Ecto neural progenitor cell (in vitro differentiated cells): ENCODE measurements around the gene STPG2.
"Not testable (repeated sequence)": the region's sequence is repeated elsewhere in the genome, so short reads cannot be mapped to it uniquely, and the experiment has no call there.

ENCODE experiments used
- DNase-seq: peaks from one replicate; pipeline ENCODE4 v3.0.0-alpha.2; 2018; ENCODE audit warnings: low spot score

The STPG2 gene

GRCh38 chr4:97633831-97634230 is 509.4 kb downstream of the STPG2 start:
- not testable (repeated sequence) for DNase-seq

- peak; percentile 47 for DNase-seq
Measured at GRCh38 chr4:97627750-97628149, 515.5 kb downstream of the STPG2 start.

GRCh38 chr4:97624204-97624603 is 519.1 kb downstream of the STPG2 start:
- DNase-seq: no peak

DNA sequence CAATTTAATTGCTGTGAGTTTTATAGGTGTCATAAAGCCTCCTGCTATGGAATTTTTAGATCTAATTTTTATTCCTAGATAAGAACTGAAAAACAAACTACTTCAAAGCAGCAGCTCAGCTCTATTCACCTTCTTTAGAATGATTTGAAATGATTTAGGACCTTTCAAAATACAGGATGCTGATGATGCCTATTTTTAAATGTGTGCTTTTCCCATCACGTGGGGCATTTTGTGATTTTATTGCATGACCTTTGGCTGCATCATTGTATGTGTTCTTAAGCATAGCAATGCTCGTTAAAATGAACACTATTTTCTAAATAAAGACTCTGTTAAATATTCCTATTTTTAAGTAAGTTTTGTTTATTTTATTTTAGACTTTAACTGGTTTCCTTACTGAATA is 537.3 kb downstream of the STPG2 start:
- no peak for DNase-seq

DNA sequence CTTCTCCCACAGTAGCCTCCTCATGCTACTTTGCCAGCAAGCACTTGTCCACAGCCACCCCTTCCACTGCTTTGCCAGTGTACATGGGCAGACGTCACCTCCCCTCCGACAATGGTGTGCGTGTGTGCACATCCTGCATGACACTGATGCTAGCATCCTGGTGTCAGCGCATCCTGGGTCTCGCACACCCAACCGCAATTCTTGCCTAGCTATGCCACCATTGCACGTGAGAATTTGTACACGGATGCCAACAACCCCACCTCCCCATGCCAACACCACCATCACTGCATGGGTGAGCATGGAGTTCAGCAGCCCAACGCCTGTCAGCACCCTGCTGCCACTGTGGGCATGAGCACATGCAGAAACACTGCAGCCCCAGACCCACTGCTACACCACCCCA is 550.0 kb downstream of the STPG2 start:
- no peak for DNase-seq

- DNase-seq: no peak
Measured at GRCh38 chr4:97590266-97590665, 553.0 kb downstream of the STPG2 start.

DNA sequence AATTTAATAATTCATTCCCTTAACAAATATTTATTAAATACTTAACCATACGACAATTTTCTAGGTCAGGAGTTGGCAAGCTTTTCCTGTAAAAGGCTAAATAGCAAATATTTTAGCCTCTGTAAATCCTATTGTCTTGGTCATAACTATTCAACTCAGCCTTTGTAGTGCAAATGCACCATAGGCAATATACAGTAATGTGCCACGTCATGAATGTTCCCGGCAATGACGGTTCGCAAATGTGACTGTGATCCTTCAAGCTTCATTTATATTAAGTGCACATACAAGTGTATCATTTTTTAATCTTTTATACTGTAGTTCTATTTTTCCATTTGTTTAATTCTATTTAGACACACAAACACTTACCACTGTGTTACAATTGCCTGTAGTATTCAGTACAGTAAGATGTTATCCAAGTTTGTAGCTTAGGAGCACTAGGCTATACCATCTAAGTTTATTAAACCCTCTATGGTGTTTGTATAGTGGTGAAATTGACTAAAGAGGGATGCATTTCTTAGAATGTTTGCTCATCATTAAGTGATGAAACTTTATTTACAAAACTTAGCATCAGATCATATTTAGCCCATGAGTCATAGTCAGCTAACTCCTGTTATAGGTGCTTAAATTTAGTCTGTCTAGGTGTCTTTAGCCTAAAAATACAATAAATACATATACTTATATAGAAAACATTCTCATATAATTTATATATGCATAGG is 553.6 kb downstream of the STPG2 start:
- no peak for DNase-seq

DNA sequence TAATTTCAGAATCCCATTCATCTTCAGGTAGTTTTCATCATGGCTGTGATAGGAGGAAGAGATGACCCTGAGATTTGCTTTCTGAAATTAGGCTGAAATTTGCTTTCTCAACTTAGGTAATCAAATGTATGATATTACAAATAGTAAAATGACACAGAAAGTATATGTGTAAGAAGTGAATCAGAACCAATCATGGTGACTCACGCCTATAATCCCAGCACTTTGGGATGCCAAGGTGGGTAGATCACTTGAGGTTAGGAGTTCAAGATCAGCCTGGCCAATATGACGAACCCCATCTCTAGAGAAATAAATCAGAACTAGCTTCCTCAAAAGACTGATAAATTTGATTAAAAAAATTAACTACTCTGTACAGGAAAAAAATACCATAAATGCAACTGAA is 555.4 kb downstream of the STPG2 start:
- no peak for DNase-seq

- no peak for DNase-seq
Measured at GRCh38 chr4:97585274-97585673, 558.0 kb downstream of the STPG2 start.

GRCh38 chr4:97582890-97583289 is 560.4 kb downstream of the STPG2 start:
- DNase-seq: no peak

DNA sequence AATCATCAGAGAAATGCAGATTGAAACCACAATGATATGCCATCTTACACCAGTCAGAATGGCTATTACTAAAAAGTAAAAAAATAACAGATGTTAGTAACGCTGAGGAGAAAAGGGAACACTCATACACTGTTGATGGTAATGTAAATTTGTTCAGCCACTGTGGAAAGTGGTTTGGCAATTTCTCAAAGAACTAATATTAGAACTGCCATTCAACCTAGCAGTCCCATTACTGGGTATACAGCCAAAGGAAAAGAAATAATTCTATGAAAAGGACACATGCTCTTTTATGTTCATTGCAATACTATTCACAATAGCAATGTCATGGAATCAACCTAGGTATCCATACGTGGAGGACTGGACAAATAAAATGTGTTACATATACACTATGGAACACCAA is 566.3 kb downstream of the STPG2 start:
- DNase-seq: no peak

DNA sequence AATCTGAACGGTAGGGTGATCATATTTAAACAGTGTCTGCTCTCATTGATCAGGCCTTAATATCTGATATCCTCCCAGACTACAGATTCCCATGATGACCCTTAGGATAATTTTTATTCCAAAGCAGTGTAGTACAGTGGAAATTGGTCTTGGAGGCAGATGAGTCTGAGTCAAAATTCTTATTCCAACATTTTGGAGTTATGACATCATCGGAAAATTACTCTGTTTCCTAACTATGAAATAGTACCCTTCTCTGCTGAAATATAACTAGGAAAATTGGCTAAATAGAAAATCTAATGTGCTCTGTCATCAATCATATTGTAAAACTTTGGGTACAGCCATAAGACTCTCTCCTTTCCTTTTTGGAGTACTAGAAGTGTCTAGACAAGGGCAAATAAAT is 583.3 kb downstream of the STPG2 start:
- DNase-seq: no peak

DNA sequence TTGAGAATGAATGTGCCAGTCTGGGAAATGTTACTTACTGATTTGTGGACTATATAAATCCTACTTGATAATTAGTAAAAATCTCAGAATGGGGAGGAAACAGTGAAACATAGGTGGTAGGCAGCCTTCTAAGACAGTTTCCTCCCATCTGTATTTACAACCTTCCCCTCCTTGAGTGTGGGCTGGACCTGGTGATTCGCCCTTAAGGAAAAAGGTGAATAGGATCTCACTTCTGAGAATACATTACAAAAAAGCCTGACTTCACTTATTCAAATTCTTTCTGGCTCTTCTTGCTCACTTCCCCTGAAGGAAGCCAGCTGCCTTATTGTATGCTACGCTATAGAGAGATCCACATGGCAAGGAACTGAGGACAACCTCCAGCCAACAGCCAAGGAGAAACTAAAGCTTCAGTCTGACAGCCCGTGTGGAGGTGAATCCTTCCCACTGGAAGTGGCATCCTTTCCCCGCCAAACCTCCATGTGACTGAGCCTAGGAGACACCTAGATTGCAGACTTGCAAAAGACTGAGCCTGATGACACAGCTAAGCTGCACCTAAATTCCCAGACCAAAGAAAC is 585.0 kb downstream of the STPG2 start:
- no peak for DNase-seq

DNA sequence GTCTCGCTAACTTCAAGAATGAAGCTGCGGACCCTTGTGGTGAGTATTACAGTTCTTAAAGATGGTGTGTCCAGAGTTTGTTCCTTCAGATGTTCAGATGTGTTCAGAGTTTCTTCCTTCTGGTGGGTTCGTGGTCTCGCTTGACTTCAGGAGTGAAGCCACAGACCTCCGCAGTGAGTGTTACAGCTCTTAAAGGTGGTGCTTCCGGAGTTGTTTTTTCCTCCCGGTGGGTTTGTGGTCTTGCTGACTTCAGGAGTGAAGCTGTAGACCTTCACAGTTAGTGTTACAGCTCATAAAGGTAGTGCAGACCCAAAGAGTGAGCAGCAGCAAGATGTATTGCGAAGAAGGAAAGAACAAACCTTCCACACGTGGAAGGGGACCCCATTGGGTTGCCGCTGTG is 592.6 kb downstream of the STPG2 start:
- not testable (repeated sequence) for DNase-seq

DNA sequence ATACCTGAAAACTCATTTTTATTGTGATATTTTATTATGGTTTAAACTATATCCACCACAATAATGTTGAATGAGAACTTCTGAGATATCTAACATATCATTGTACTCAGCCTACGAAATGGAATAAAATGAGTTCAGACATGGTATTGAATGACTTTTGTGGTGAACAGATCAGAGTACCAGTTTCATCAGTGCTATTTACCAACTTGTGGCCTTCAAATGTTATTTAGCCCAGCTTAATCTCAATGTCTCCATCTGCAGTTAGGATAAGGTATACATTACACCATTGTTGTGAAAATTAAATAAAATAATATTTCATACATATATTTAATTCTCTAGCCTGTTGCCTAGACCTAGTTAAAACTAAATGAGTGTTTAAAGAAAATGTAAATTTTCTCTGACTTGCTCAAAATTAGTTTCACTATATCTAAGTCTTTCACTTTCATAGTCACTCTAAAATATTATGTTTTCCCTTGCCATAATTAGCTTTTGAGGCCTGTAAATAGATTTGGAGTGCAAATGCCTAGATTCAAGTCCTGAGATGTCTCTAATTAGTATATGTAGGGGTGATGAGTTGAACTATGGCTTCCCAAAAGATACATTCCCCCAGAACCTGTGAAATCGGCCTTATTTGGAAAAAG is 594.2 kb downstream of the STPG2 start:
- DNase-seq: no peak

GRCh38 chr4:97548186-97548585 is 595.1 kb downstream of the STPG2 start:
- DNase-seq: no peak

- no peak for DNase-seq
Measured at GRCh38 chr4:97531351-97531750, 611.9 kb downstream of the STPG2 start.

DNA sequence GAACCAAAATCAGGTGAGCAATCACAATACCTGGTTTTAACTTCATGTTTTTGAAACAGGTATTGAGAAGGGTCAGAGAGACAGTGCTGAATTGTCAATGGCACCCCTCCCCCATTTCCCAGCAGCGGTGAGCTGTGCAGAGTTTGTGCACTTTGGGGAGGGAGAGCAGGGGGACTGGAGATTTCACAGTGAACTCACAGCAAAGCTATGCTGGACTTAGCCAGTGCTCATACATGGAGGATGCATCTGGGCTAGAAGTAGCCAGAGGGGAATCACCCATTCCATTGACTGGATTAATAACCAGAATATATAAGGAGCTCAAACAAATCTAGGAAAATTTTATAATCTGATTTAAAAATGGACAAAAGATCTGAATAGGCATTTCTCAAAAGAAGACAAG is 612.6 kb downstream of the STPG2 start:
- no peak for DNase-seq

GRCh38 chr4:97525236-97525635 is 618.0 kb downstream of the STPG2 start:
- DNase-seq: no peak

DNA sequence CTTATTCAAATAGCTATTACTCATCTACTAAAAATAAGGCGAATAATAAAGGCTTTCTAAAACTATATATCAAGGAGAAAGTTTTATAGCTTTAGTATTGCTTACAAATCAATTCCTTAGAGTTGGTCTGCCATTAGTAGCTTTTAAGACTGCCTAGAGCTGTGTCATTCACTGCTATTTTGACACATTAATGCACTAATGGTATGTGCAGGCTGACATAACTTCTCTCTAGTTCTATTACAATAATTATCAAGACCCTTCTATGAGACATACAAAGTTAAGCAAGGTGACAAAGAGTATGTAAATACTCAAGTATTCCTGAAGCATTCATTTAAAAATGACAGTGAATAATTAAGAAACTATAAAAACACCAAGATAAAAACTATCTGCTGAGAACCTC is 625.3 kb downstream of the STPG2 start:
- no peak for DNase-seq

GRCh38 chr4:97513917-97514316 is 629.4 kb downstream of the STPG2 start:
- no peak for DNase-seq
